K562 (cell line): ENCODE results near the gene GHITM. TPM values are rescaled to one million over a fixed set of nuclear protein-coding genes. Genes with fewer than 3 reads are reported as not detected.

Source experiments
- ATAC-seq: fragments of 200-7000 bp; cut with Tn5 transposase; 3 replicates; pipeline ENCODE4 v1.9.1; 2020; ENCODE audit warnings: moderate library complexity
- BruUV-seq: library from RNA; stranded (reverse); fragments of 400-500 nt; replicated peaks from 2 replicates; lab custom pipeline; 2021; lab: Mats Ljungman, UMichigan
- CTCF ChIA-PET: fragments of 300-600 bp; formaldehyde crosslinking; extraction: SDS; loops from one replicate; lab custom pipeline; 2021; ENCODE audit warnings: low intra/inter-chr PET ratio; lab: Yijun Ruan, JAX
- POLR2A ChIA-PET: fragments of 300-600, 350-650 bp; sonication (Branson Sonifier 250); formaldehyde crosslinking; extraction: SDS; loops from one replicate; lab custom pipeline; 2021; ENCODE audit warnings: antibody characterized with exemption, inconsistent platforms; lab: Yijun Ruan, JAX
- DNase-seq, 4 experiments: peaks; one replicate each; pipeline versions ENCODE4 v3.0.0 to v3.0.0-alpha.2; 2011 to 2018; ENCODE audit warnings: low spot score in 3 of 4, mixed read lengths in 3 of 4; ENCODE audit errors: extremely low read depth in 1 of 4
- FAIRE-seq: peaks from 2 replicates; lab custom pipeline; 2011; peaks lifted over from hg19 to GRCh38; lab: Jason Lieb, UNC
- H2AFZ ChIP-seq: 2 replicates; pipeline ENCODE4 v1.6.0; 2011; ENCODE audit warnings: low read depth, low read length, control low read depth, inconsistent platforms
- H3K27ac ChIP-seq: fragments of 200-600 bp; 3 replicates; pipeline ENCODE4 v1.8.0; 2011; ENCODE audit warnings: low read depth, mild to moderate bottlenecking, control low read depth, inconsistent platforms, low read length, moderate library complexity, mixed read lengths; ENCODE audit errors: extremely low read depth
- H3K27me3 ChIP-seq, 2 experiments: fragments of 300-600 bp in 1 of 2; 2 replicates in 1 of 2; 3 replicates in 1 of 2; pipeline versions ENCODE4 v1.6.0 to v1.8.0; 2011; ENCODE audit warnings: inconsistent platforms in 2 of 2, low read length in 2 of 2, mild to moderate bottlenecking in 1 of 2, mixed read lengths in 1 of 2, moderate library complexity in 1 of 2; ENCODE audit not compliant: control insufficient read depth in 2 of 2, insufficient read depth in 2 of 2
- H3K36me3 ChIP-seq: fragments of 300-600 bp; 3 replicates; pipeline ENCODE4 v1.8.0; 2011; ENCODE audit warnings: mild to moderate bottlenecking, low read length, inconsistent platforms; ENCODE audit not compliant: control insufficient read depth, insufficient read depth
- H3K4me1 ChIP-seq, 2 experiments: fragments of 200-600 bp in 1 of 2; replicated peaks in 1 of 2; 2 replicates in 1 of 2; 3 replicates in 1 of 2; pipeline versions ENCODE4 v1.5.1 to v1.8.0; 2011; ENCODE audit warnings: inconsistent platforms in 2 of 2, low read length in 2 of 2, mild to moderate bottlenecking in 1 of 2, mixed read lengths in 1 of 2, moderate library complexity in 1 of 2; ENCODE audit not compliant: control insufficient read depth in 2 of 2, insufficient read depth in 2 of 2
- H3K4me2 ChIP-seq: 2 replicates; pipeline ENCODE4 v1.6.1; 2011; ENCODE audit warnings: low read length, control low read depth, inconsistent platforms, mixed read lengths; ENCODE audit not compliant: insufficient read depth
- H3K4me3 ChIP-seq: fragments of 200-600 bp; sonication (generic), shearing (Covaris generic); 2 replicates; pipeline ENCODE4 v1.5.1; 2016; ENCODE audit warnings: control low read depth, inconsistent platforms
- H3K79me2 ChIP-seq: fragments of 200-600 bp; 3 replicates; pipeline ENCODE4 v1.8.0; 2011; ENCODE audit warnings: low read length, inconsistent platforms; ENCODE audit not compliant: control insufficient read depth, insufficient read depth
- H3K9ac ChIP-seq, 2 experiments: 2 replicates each; pipeline versions ENCODE4 v1.6.0 to v1.6.1; 2011; ENCODE audit warnings: low read depth in 2 of 2, low read length in 2 of 2, control low read depth in 1 of 2, inconsistent platforms in 1 of 2, mild to moderate bottlenecking in 1 of 2, mixed read lengths in 1 of 2; ENCODE audit not compliant: insufficient read depth in 1 of 2
- H3K9me1 ChIP-seq: one replicate; pipeline ENCODE4 v1.6.0; 2011; ENCODE audit warnings: inconsistent platforms, mild to moderate bottlenecking, low read length, moderate library complexity; ENCODE audit not compliant: control insufficient read depth, insufficient read depth
- H3K9me3 ChIP-seq: replicated peaks from 2 replicates; pipeline ENCODE4 v1.5.1; 2011; ENCODE audit warnings: low read depth, low read length, inconsistent platforms; ENCODE audit not compliant: control insufficient read depth, insufficient read depth
- H4K20me1 ChIP-seq: replicated peaks from 2 replicates; pipeline ENCODE4 v1.6.1; 2011; ENCODE audit warnings: low read length, inconsistent platforms, mixed read lengths; ENCODE audit not compliant: control insufficient read depth, insufficient read depth
- EP300 ChIP-seq: IDR thresholded peaks from 2 replicates; pipeline ENCODE4 v1.6.1; 2012; ENCODE audit warnings: low read length, improper control_type of control experiment
- FOXJ3 ChIP-seq: sonication (generic); formaldehyde crosslinking; IDR thresholded peaks from 2 replicates; pipeline ENCODE4 v1.4.0; 2020; ENCODE audit warnings: mild to moderate bottlenecking, missing genetic modification reagents
- NCOR1 ChIP-seq: fragments of 450-650 bp; IDR thresholded peaks from 2 replicates; pipeline ENCODE4 v1.6.1; 2016; ENCODE audit warnings: mild to moderate bottlenecking, moderate library complexity
- NEUROD1 ChIP-seq: fragments of 150-350 bp; IDR thresholded peaks from 2 replicates; pipeline ENCODE4 v1.6.1; 2014; ENCODE audit warnings: borderline replicate concordance, low read length, low read depth; ENCODE audit not compliant: partially characterized antibody
- NFE2 ChIP-seq: IDR thresholded peaks from 2 replicates; pipeline ENCODE4 v1.6.1; 2014; ENCODE audit warnings: antibody characterized with exemption, low read depth
- STAG1 ChIP-seq: sonication (generic); formaldehyde crosslinking; IDR thresholded peaks from 2 replicates; pipeline ENCODE4 v1.5.0; 2020; ENCODE audit warnings: missing genetic modification reagents, borderline replicate concordance
- TGIF2 ChIP-seq: sonication (generic); formaldehyde crosslinking; IDR thresholded peaks from 2 replicates; pipeline ENCODE4 v1.8.1; 2022; ENCODE audit warnings: mild to moderate bottlenecking, missing genetic modification reagents, moderate library complexity
- ZKSCAN8 ChIP-seq: fragments of 200-800 bp; sonication (Bioruptor generic); IDR thresholded peaks from 2 replicates; pipeline ENCODE4 v1.6.1; 2016; ENCODE audit warnings: missing genetic modification characterization, missing compliant biosample characterization
- ZNF184 ChIP-seq: sonication (generic); formaldehyde crosslinking; IDR thresholded peaks from 2 replicates; pipeline ENCODE4 v1.5.0; 2020; ENCODE audit warnings: missing genetic modification reagents
- ZNF668 ChIP-seq: fragments of 250-450 bp; sonication (Bioruptor Pico); IDR thresholded peaks from 2 replicates; pipeline ENCODE4 v1.8.0; 2022; ENCODE audit warnings: mild to moderate bottlenecking, inconsistent platforms
- WGBS: fragments of 100-300 bp; shearing (Covaris generic); methylation state at CpG from one replicate; pipeline ENCODE4 v1.1.6; 2016; ENCODE audit warnings: low coverage, mixed read lengths; ENCODE audit not compliant: insufficient coverage; ENCODE audit errors: missing lambda C conversion rate; 5-methylcytosine and 5-hydroxymethylcytosine counted together
- in situ Hi-C: fragments of 300-500 bp; cut with MboI; formaldehyde crosslinking; loops from 4 replicates; pipeline ENCODE4 v1.15.0; 2018; ENCODE audit warnings: inconsistent platforms, mixed read lengths
- intact Hi-C: fragments of 100-400 bp; cut with micrococcal nuclease; formaldehyde crosslinking; loops from 2 replicates; pipeline ENCODE4 v1.14.2; 2022
- polyA plus RNA-seq, 8 experiments: library from polyadenylated mRNA; depleted of rRNA in 4 of 8; stranded (reverse) in 5 of 8; unstranded in 3 of 8; fragments of >200 nt; fragmentation: Nextera tagmentation in 2 of 8; fragmentation: Illumina TruSeq in 1 of 8; extraction: Ambion mirVana in 2 of 8; extraction: Trizol in 1 of 8; gene quantifications; 2 replicates each; pipeline versions ENCODE4 v1.2.1 to v1.2.3, GENCODE V29; 2011 to 2014; ENCODE audit warnings: inconsistent platforms in 1 of 8, missing spikeins in 1 of 8
- total RNA-seq, 7 experiments: library from RNA; depleted of rRNA in 6 of 7; stranded (reverse); fragments of >200 nt in 6 of 7; fragmentation: Illumina TruSeq in 2 of 7; extraction: Trizol in 2 of 7; gene quantifications; 2 replicates each; pipeline versions ENCODE4 v1.2.1 to v1.2.3, GENCODE V29; 2011 to 2021; ENCODE audit warnings: low replicate concordance in 1 of 7
- TF ChIP-seq, protein P1 (sequence below): sonication (generic); formaldehyde crosslinking; IDR thresholded peaks from 2 replicates; pipeline ENCODE4 v1.8.1; 2022; ENCODE audit warnings: missing genetic modification reagents
- TF ChIP-seq, protein P2 (sequence below): fragments of 450-650 bp; formaldehyde crosslinking; IDR thresholded peaks from 2 replicates; pipeline ENCODE4 v1.4.0; 2020; ENCODE audit warnings: mild to moderate bottlenecking, mixed read lengths

GHITM gene
- total and polyA plus RNA-seq, 9 of the 15 experiments (the other 6 are each of a cell fraction or from before 2014, with no cell fraction given) = 322 to 1,258 (median 386) TPM

DNA sequence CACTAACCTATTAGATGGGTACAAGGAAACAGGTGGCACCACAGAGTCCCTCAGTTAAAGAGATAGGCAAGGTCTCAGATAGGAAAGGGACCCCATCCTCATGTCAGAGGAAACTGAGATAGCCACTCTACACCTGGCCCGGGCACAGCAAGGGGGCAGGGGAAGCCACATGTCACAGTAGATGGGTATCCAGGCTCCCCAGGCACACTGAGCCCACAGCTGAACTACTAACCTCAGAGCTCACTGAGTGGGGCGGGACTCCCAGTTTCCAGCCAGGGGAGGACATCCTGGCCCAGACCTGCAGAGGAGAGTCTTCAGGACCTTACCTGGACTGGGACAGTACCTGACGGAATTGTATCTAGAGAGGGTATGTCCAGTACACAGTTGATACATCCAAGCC lies 51.3 kb downstream of the GHITM start:
- WGBS = 0% methylated on average over 3 of the region's 3 CpGs

More for the DNA sequence above, 51.3 kb downstream of the GHITM start:
- Histone ChIP-seq H4K20me1 (peaks cover 6% of the 10 kb centered on the region), H3K27ac (no peak overlapping the region), H2AFZ (no peak overlapping the region), H3K9me1 (no peaks in the 10 kb centered on the region), H3K36me3 (no peaks in the 10 kb centered on the region), H3K79me2 (no peaks in the 10 kb centered on the region), H3K4me2 (no peak overlapping the region), H3K4me3 (no peak overlapping the region), H3K9me3 (no peaks in the 10 kb centered on the region), H3K4me1 (peaks cover 0 to 15% of the 10 kb centered on the region in 2 experiments; a peak in 3 of 5 replicates), H3K9ac (no peak overlapping the region), H3K27me3 (peaks cover 24 to 80% of the 10 kb centered on the region in 2 experiments; a peak in 4 of 5 replicates)
- ATAC-seq = no peak
- in situ Hi-C loops (no loop called here), intact Hi-C loops (no loop called here)
- no peak for TF ChIP-seq ZKSCAN8
- no peak for TF ChIP-seq STAG1 (CRISPR knock-in tag)
- TF ChIP-seq, protein P1, sequence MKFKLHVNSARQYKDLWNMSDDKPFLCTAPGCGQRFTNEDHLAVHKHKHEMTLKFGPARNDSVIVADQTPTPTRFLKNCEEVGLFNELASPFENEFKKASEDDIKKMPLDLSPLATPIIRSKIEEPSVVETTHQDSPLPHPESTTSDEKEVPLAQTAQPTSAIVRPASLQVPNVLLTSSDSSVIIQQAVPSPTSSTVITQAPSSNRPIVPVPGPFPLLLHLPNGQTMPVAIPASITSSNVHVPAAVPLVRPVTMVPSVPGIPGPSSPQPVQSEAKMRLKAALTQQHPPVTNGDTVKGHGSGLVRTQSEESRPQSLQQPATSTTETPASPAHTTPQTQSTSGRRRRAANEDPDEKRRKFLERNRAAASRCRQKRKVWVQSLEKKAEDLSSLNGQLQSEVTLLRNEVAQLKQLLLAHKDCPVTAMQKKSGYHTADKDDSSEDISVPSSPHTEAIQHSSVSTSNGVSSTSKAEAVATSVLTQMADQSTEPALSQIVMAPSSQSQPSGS = no peak
- no peak for TF ChIP-seq ZNF668
- TF ChIP-seq NCOR1 = no peak
- TF ChIP-seq NEUROD1 = no peak
- TF ChIP-seq, protein P2, sequence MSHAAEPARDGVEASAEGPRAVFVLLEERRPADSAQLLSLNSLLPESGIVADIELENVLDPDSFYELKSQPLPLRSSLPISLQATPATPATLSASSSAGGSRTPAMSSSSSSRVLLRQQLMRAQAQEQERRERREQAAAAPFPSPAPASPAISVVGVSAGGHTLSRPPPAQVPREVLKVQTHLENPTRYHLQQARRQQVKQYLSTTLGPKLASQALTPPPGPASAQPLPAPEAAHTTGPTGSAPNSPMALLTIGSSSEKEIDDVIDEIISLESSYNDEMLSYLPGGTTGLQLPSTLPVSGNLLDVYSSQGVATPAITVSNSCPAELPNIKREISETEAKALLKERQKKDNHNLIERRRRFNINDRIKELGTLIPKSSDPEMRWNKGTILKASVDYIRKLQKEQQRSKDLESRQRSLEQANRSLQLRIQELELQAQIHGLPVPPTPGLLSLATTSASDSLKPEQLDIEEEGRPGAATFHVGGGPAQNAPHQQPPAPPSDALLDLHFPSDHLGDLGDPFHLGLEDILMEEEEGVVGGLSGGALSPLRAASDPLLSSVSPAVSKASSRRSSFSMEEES (CRISPR knock-in tag) = no peak
- no peak for TF ChIP-seq TGIF2
- no peak for TF ChIP-seq EP300
- no peak for TF ChIP-seq NFE2
- TF ChIP-seq FOXJ3 = no peak
- TF ChIP-seq ZNF184 (CRISPR knock-in tag) = no peak
- ChIA-PET CTCF (no interaction called here), POLR2A (interaction anchor here (1.5 kb wide), 1 partner anchor 22 kb away, joined by 4 read pairs; no protein-coding TSS in a partner anchor)
- no TSS peak for BruUV-seq
- FAIRE-seq = no peak
- no peak for DNase-seq
